Gastrocnemius medialis (tissue), 4 donors: ENCODE results near the gene B3GNT3.

Source experiments
- POLR2A ChIP-seq, 2 donors: fragments of 450-650 bp; IDR thresholded peaks; one replicate each; pipeline ENCODE4 v1.6.1; 2017; ENCODE audit warnings: antibody characterized with exemption in 2 of 2, mild to moderate bottlenecking in 2 of 2, moderate library complexity in 2 of 2
- TF ChIP-seq, protein P1 (sequence below), 5 experiments: fragments of 450-650 bp in 3 of 5; fragments of 200-600 bp in 2 of 5; sonication (generic) in 2 of 5; IDR thresholded peaks in 4 of 5; conservative IDR thresholded peaks in 1 of 5; 1 replicate in 4 of 5; 2 replicates in 1 of 5; pipeline ENCODE4 v1.5.1; 2016 to 2019; ENCODE audit warnings: antibody characterized with exemption in 5 of 5, mild to moderate bottlenecking in 3 of 5, moderate library complexity in 3 of 5

DNA sequence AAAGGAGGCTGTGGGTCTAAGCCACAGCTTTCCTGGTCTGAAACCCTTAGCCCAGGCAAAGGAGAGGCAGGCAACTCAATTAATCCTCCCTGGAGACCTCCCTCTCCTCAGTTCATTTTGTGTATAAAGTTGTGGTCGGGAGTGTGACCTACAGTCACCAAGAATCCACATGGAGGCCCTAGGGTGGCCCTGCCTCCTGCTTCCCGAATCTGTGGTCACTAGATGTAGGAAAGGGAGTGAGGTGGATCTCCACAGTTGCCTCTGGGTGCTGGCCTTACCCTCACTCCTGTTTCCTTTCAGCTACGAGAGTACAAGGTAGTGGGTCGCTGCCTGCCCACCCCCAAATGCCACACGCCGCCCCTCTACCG is 66.0 kb downstream of the B3GNT3 start:
- TF ChIP-seq, protein P1, sequence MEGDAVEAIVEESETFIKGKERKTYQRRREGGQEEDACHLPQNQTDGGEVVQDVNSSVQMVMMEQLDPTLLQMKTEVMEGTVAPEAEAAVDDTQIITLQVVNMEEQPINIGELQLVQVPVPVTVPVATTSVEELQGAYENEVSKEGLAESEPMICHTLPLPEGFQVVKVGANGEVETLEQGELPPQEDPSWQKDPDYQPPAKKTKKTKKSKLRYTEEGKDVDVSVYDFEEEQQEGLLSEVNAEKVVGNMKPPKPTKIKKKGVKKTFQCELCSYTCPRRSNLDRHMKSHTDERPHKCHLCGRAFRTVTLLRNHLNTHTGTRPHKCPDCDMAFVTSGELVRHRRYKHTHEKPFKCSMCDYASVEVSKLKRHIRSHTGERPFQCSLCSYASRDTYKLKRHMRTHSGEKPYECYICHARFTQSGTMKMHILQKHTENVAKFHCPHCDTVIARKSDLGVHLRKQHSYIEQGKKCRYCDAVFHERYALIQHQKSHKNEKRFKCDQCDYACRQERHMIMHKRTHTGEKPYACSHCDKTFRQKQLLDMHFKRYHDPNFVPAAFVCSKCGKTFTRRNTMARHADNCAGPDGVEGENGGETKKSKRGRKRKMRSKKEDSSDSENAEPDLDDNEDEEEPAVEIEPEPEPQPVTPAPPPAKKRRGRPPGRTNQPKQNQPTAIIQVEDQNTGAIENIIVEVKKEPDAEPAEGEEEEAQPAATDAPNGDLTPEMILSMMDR (IDR thresholded peaks at IDR 0.05 in 4 of 5, conservative IDR thresholded peaks at IDR 0.05 in 1 of 5) = no peak
- peak in 1 of 2 donors; percentile 2 for TF ChIP-seq POLR2A (IDR thresholded peaks at IDR 0.05)
